Measurements from ENCODE around the gene LRRC3B.
"Not testable (repeated sequence)": the region's sequence is repeated elsewhere in the genome, so short reads cannot be mapped to it uniquely, and the experiment has no call there.

Gene LRRC3B

DNA sequence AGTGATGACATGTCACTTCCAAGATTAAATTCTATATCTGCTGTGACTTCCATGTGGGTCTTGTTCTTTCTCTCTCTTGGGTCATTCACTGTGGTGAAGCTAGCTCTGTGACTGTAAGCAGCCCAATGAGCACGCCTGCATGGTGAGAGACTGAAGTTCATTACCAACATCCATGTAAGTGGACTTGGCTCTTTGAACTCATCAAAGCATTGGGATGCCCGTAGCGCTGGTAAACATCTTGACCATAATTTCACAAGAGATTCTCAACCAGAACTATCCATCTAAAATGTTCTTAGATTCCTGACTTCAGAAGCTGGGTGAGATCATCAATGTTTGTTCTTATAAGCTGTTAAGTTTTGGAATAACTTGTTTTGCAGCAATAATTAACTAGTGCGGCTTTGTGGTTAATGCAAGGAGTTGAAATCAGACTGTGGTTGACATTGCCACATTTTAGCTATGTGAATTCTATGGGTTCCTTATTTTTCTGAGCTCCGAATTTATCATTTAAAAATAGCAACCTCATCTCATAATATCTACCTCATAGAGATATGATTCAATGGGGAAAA, 31.6 kb upstream of the LRRC3B start:
- TF ChIP-seq, protein P1, sequence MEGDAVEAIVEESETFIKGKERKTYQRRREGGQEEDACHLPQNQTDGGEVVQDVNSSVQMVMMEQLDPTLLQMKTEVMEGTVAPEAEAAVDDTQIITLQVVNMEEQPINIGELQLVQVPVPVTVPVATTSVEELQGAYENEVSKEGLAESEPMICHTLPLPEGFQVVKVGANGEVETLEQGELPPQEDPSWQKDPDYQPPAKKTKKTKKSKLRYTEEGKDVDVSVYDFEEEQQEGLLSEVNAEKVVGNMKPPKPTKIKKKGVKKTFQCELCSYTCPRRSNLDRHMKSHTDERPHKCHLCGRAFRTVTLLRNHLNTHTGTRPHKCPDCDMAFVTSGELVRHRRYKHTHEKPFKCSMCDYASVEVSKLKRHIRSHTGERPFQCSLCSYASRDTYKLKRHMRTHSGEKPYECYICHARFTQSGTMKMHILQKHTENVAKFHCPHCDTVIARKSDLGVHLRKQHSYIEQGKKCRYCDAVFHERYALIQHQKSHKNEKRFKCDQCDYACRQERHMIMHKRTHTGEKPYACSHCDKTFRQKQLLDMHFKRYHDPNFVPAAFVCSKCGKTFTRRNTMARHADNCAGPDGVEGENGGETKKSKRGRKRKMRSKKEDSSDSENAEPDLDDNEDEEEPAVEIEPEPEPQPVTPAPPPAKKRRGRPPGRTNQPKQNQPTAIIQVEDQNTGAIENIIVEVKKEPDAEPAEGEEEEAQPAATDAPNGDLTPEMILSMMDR (IDR thresholded peaks at IDR 0.05; ENCODE audit: low read depth, low read length): no peak
- no peak for DNase-seq (ENCODE audit: low read depth in 2 of 2)

DNA sequence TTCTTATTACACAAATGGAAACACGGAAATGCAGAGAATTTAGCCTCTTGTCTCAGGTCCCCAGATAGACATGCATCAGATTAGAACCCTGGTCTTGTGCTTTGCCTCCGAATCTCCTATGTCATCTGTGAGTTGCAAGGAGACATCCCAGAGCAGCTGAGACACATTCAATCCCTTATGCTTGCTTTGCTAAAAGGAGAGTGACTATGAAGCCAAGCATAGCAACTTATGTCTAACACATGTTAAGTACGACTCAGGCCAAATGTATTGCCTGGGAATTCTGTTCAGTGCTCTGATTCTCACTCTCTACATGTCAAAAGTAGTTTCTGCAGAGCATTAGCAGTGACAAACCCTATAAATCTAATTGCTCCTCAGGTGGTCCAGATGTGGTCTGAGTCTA, 30.6 kb upstream of the LRRC3B start:
- H3K4me3 ChIP-seq (replicated peaks in 1 of 2; ENCODE audit: low read depth in 2 of 2, low read length in 2 of 2): no peak overlapping the region
- no peak for DNase-seq (ENCODE audit: low read depth in 2 of 2)
- TF ChIP-seq, protein P1 (IDR thresholded peaks at IDR 0.05; ENCODE audit: low read depth, low read length): no peak

More for the DNA sequence above, 31.6 kb upstream of the LRRC3B start:
- no peak overlapping the region for H3K4me3 ChIP-seq (replicated peaks in 1 of 2; ENCODE audit: low read depth in 2 of 2, low read length in 2 of 2)

DNA sequence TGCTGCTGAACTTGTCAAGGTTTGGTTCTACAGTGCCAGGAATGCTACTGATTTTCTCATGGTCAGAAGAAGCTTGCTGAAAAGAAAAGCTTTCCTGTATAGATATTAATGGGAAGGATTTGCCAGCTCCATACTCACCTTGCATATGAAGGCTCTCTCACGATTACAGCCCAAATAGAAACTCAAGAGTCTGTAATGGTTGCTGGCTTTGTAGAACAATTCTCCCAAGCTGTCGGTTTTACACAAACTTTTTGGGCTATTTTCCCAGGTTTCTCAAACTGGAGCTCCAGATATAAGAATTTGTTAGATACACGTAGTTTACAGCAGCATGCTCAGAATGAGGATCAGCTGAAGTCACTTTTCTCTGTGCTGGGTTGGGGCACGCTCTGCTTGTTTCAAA, 30.1 kb upstream of the LRRC3B start:
- no peak for DNase-seq (ENCODE audit: low read depth in 2 of 2)
- H3K4me3 ChIP-seq (replicated peaks in 1 of 2; ENCODE audit: low read depth in 2 of 2, low read length in 2 of 2): no peak overlapping the region
- TF ChIP-seq, protein P1 (IDR thresholded peaks at IDR 0.05; ENCODE audit: low read depth, low read length): no peak

DNA sequence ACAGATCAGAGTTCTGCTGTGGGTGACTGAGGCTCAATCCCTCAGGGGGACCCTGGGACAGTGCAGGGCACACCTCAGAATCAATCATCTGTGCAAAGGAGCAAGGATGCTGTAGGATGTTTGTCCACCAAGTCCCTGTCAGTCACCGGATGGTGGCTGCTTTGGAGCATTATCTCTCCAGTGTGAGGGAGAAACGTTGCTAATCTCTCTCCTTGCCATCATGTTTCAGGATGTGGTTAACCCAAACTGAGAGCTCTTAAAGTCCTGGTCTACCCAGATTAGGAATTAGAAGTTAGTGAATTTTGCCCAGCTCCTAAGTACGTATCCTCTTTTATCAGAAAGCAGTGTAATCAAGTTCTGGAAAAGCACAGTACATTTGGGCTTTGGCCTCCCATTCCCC, 26.2 kb upstream of the LRRC3B start:
- H3K4me3 ChIP-seq (replicated peaks in 1 of 2; ENCODE audit: low read depth in 2 of 2, low read length in 2 of 2): no peak overlapping the region
- TF ChIP-seq, protein P1 (IDR thresholded peaks at IDR 0.05; ENCODE audit: low read depth, low read length): no peak
- DNase-seq (ENCODE audit: low read depth in 2 of 2): no peak

DNA sequence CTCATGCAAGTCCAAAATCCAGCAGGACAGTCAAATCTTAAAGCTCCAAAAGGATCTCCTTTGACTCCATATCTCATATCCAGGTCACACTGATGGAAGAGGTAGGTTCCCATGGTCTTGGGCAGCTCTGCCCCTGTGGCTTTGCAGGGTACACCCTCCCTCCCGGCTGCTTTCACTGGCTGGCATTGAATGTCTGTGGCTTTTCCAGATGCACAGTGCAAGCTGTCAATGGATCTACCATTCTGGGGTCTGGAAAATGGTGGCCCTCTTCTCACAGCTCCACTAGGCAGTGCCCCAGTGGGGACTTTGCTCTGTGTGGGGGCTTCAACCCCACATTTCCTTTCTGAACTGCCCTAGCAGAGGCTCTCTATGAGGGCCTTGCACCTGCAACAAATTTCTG, 19.3 kb upstream of the LRRC3B start:
- not testable (repeated sequence) for H3K4me3 ChIP-seq (replicated peaks in 1 of 2; ENCODE audit: low read depth in 2 of 2, low read length in 2 of 2); DNase-seq (ENCODE audit: low read depth in 2 of 2)

DNA sequence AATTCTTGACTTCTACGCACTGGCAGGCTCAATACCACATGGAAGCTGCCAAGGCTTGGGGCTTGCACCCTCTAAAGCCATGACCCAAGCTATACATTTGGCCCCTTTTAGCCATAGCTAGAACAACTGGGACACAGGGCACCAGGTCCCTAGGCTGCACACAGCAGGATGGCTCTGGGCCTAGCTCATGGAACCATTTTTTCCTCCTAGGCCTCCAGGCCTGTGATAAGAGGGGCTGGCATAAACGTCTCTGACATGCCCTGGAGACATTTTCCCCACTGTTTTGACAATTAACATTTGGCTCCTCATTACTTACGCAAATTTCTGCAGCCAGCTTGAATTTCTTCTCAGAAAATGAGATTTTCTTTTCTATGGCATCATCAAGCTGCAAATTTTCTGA, 18.8 kb upstream of the LRRC3B start:
- not testable (repeated sequence) for DNase-seq (ENCODE audit: low read depth in 2 of 2); H3K4me3 ChIP-seq (replicated peaks in 1 of 2; ENCODE audit: low read depth in 2 of 2, low read length in 2 of 2)

DNA sequence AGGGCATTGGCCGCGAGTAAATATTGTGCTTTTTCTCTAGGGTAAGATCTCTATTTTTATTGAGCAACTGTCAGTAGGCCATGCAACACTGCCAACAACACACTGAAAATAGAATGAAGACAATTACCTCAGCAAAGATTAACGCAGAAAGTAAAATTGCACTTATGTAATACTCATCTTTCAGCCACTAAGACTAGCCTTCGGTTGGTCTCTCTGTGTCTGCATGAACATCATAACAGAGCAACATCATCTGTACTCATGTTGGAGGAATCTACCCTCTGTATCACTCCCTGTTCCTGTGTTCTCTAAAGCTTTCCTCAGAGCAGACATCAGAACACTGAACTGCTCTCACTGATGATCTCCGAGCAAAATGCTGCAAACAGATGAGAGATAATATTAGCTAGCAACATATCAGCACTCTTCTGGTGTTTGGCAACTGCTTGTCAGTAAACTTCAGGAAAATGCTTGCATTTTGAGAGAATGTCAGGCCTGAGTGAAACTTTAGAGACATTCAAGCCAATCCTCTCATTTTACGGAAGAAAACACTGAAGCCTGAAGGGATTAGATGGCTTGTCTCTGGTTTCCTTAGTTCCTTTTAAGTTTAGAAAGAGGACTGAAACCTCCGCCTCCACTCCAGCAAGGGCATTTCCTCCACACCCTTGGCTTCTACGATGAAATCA, 8.4 kb upstream of the LRRC3B start:
- no peak overlapping the region for H3K4me3 ChIP-seq (replicated peaks in 1 of 2; ENCODE audit: low read depth in 2 of 2, low read length in 2 of 2)
- no peak for DNase-seq (ENCODE audit: low read depth in 2 of 2)
- TF ChIP-seq, protein P1 (IDR thresholded peaks at IDR 0.05; ENCODE audit: low read depth, low read length): no peak

DNA sequence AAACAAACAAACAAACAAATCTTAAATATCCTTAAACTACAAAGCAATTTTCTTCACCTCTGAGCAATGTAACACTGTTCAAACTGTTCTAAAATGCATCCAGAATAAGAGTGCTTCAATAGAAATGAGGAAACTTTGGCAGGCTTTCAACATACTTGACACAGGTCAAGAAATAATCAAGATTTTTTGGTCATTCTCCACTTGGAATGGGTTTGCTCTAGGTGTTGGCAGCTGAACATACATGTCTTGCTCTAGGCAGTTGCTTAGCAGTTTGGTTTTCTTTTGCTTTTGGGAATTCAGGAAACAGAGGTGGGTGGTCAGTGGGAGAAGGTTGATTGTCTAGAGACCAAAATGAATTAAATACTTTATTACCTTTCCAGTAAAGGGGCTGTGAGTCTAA, 1.4 kb upstream of the LRRC3B start:
- TF ChIP-seq, protein P1 (IDR thresholded peaks at IDR 0.05; ENCODE audit: low read depth, low read length): no peak
- DNase-seq (ENCODE audit: low read depth in 2 of 2): no peak
- no peak overlapping the region for H3K4me3 ChIP-seq (replicated peaks in 1 of 2; ENCODE audit: low read depth in 2 of 2, low read length in 2 of 2)
